ENCODE results near the gene TFAP2E. TPM values are rescaled to one million over a fixed set of nuclear protein-coding genes. Genes with fewer than 3 reads are reported as not detected.
A peak's percentile ranks its signal among the peaks of the same experiment; 100 is the strongest.

TFAP2E gene
- total RNA-seq, 2 donors from 2014 or later, result 0.62 to 0.66 TPM

- Histone ChIP-seq H3K4me3 (ENCODE audit: low read length) (peak within 1 kb of the TSS; percentile 97), H3K9ac (ENCODE audit: extremely low read depth, low read length, poor library complexity, severe bottlenecking) (peak within 1 kb of the TSS; percentile 96), H3K27me3 (ENCODE audit: control insufficient read depth, insufficient read depth, low read length, poor library complexity, severe bottlenecking) (peaks cover 29% of the 10 kb centered on the region), H3K27ac (ENCODE audit: low read depth, low read length) (peak within 1 kb of the TSS; percentile 76), H3K4me1 (ENCODE audit: control insufficient read depth, insufficient read depth, low read length) (no peaks in the 10 kb centered on the region), H3K9me3 (ENCODE audit: control insufficient read depth, low read length) (peaks cover 7% of the 10 kb centered on the region), H3K36me3 (ENCODE audit: control insufficient read depth, insufficient read depth, low read length) (peaks cover 18% of the 10 kb centered on the region)
- H3K9me3 Mint-ChIP-seq, result peaks cover 9% of the 10 kb centered on the region
- WGBS, 2 experiments (ENCODE audit: insufficient coverage in 1 of 2, insufficient read length in 1 of 2), result 1% methylated on average over 32 to 43 of the region's 43 CpGs
- H3K36me3 Mint-ChIP-seq (ENCODE audit: low read depth), result peaks cover 14% of the 10 kb centered on the region
- peaks cover 25% of the 10 kb centered on the region for H3K27me3 Mint-ChIP-seq (ENCODE audit: insufficient read depth)
- TF ChIP-seq CTCF (conservative IDR thresholded peaks at IDR 0.05), result no peak
- H3K4me1 Mint-ChIP-seq, result peaks cover 14% of the 10 kb centered on the region
- peak; percentile 98 for DNase-seq
- peak within 1 kb of the TSS; percentile 100 for H3K27ac Mint-ChIP-seq
- H3K4me3 Mint-ChIP-seq, result peak within 1 kb of the TSS; percentile 98
Observed at GRCh38 chr1:35641233-35641866, 68.2 kb downstream of the TFAP2E start, which contains the start of gene PSMB2. TSS of gene PSMB2 (minus strand) at chr1:35641526. CDS start at chr1:35641432, 94 bp downstream.

GRCh38 chr1:35642471-35642955 lies 69.4 kb downstream of the TFAP2E start:
- H3K27ac Mint-ChIP-seq, result peak overlapping the region; percentile 100
- peaks cover 7% of the 10 kb centered on the region for H3K9me3 ChIP-seq (ENCODE audit: control insufficient read depth, low read length)
- no peak for DNase-seq
- H3K4me1 Mint-ChIP-seq, result peaks cover 12% of the 10 kb centered on the region
- H3K27ac ChIP-seq (ENCODE audit: low read depth, low read length), result no peak overlapping the region
- peak overlapping the region; percentile 97 for H3K4me3 ChIP-seq (ENCODE audit: low read length)
- WGBS, 2 experiments (ENCODE audit: insufficient coverage in 1 of 2, insufficient read length in 1 of 2), result 81 to 84% methylated on average over 9 to 14 of the region's 14 CpGs
- no peak overlapping the region for H3K9ac ChIP-seq (ENCODE audit: extremely low read depth, low read length, poor library complexity, severe bottlenecking)
- no peak for TF ChIP-seq CTCF (conservative IDR thresholded peaks at IDR 0.05)
- H3K9me3 Mint-ChIP-seq, result peaks cover 9% of the 10 kb centered on the region
- peak overlapping the region; percentile 98 for H3K4me3 Mint-ChIP-seq
- peaks cover 33% of the 10 kb centered on the region for H3K27me3 ChIP-seq (ENCODE audit: control insufficient read depth, insufficient read depth, low read length, poor library complexity, severe bottlenecking)
- peaks cover 12% of the 10 kb centered on the region for H3K36me3 Mint-ChIP-seq (ENCODE audit: low read depth)
- peaks cover 10% of the 10 kb centered on the region for H3K36me3 ChIP-seq (ENCODE audit: control insufficient read depth, insufficient read depth, low read length)
- H3K27me3 Mint-ChIP-seq (ENCODE audit: insufficient read depth), result peaks cover 29% of the 10 kb centered on the region
- H3K4me1 ChIP-seq (ENCODE audit: control insufficient read depth, insufficient read depth, low read length), result no peaks in the 10 kb centered on the region

GRCh38 chr1:35644204-35644603 lies 71.1 kb downstream of the TFAP2E start:
- Histone ChIP-seq H3K4me1 (ENCODE audit: control insufficient read depth, insufficient read depth, low read length) (no peaks in the 10 kb centered on the region), H3K27ac (ENCODE audit: low read depth, low read length) (no peak overlapping the region), H3K4me3 (ENCODE audit: low read length) (no peak overlapping the region), H3K9me3 (ENCODE audit: control insufficient read depth, low read length) (peaks cover 7% of the 10 kb centered on the region), H3K27me3 (ENCODE audit: control insufficient read depth, insufficient read depth, low read length, poor library complexity, severe bottlenecking) (peaks cover 45% of the 10 kb centered on the region), H3K9ac (ENCODE audit: extremely low read depth, low read length, poor library complexity, severe bottlenecking) (no peak overlapping the region), H3K36me3 (ENCODE audit: control insufficient read depth, insufficient read depth, low read length) (peaks cover 6% of the 10 kb centered on the region)
- Mint-ChIP-seq H3K4me3 (no peak overlapping the region), H3K27ac (no peak overlapping the region), H3K4me1 (peaks cover 2% of the 10 kb centered on the region), H3K27me3 (ENCODE audit: insufficient read depth) (peaks cover 33% of the 10 kb centered on the region), H3K9me3 (peaks cover 9% of the 10 kb centered on the region), H3K36me3 (ENCODE audit: low read depth) (peaks cover 6% of the 10 kb centered on the region)
- WGBS, 2 experiments (ENCODE audit: insufficient coverage in 1 of 2, insufficient read length in 1 of 2), result 61 to 79% methylated on average over 2 of the region's 2 CpGs
- no peak for DNase-seq
- no peak for TF ChIP-seq CTCF (conservative IDR thresholded peaks at IDR 0.05)

Other genes with a start within 250 kb of the TFAP2E start
- 10 to 100 TPM; 68.4 to 77.6 TPM for gene KIAA0319L, start 15.9 kb upstream of the TFAP2E start, total RNA-seq
- 10 to 100 TPM; 25.3 to 33.4 TPM for gene NCDN, start 15.5 kb upstream of the TFAP2E start, total RNA-seq
- gene PSMB2, start 68.2 kb downstream of the TFAP2E start, total RNA-seq, result 10 to 100 TPM; 66.0 to 71.3 TPM
- gene C1orf216, start 145.6 kb downstream of the TFAP2E start, total RNA-seq, result 10 to 100 TPM in 1 of 2 donors, 1 to 10 TPM in 1; 9.8 to 13.0 TPM
- gene CLSPN, start 196.7 kb downstream of the TFAP2E start, total RNA-seq, result 10 to 100 TPM; 39.0 to 52.6 TPM
- 10 to 100 TPM; 17.6 to 20.5 TPM for gene AGO4, start 234.7 kb downstream of the TFAP2E start, total RNA-seq